GM19351 (cell line): ENCODE data around the gene RBBP4.
"Not testable (repeated sequence)": the region's sequence is repeated elsewhere in the genome, so short reads cannot be mapped to it uniquely, and the experiment has no call there.

Experiments
- ATAC-seq: cut with Tn5 transposase; IDR thresholded peaks from one replicate; pipeline ENCODE4 v1.9.1; 2021; ENCODE audit warnings: mild to moderate bottlenecking, moderate library complexity; ENCODE audit not compliant: unreplicated experiment

RBBP4 gene

GRCh38 chr1:32650752-32651460 lies at the start of gene RBBP4:
RBBP4 (plus strand) TSS chr1:32651208; CDS start chr1:32651307, 99 bp downstream.
- peak; percentile 76 for ATAC-seq

- ATAC-seq, result no peak
Observed at GRCh38 chr1:32605711-32606424, 45.1 kb upstream of the RBBP4 start.

GRCh38 chr1:32606565-32607371 lies 44.2 kb upstream of the RBBP4 start:
- no peak for ATAC-seq

- no peak for ATAC-seq
Observed at GRCh38 chr1:32609180-32609579, 41.8 kb upstream of the RBBP4 start.

- no peak for ATAC-seq
Observed at GRCh38 chr1:32611859-32612188, 39.2 kb upstream of the RBBP4 start.

GRCh38 chr1:32612189-32612881 lies 38.7 kb upstream of the RBBP4 start:
- no peak for ATAC-seq

- no peak for ATAC-seq
Observed at GRCh38 chr1:32613472-32613871, 37.5 kb upstream of the RBBP4 start.

GRCh38 chr1:32618673-32619221 lies 32.3 kb upstream of the RBBP4 start:
- no peak for ATAC-seq

- peak; percentile 89 for ATAC-seq
Observed at GRCh38 chr1:32619701-32620485, 31.1 kb upstream of the RBBP4 start.

- ATAC-seq, result no peak
Observed at GRCh38 chr1:32622205-32622604, 28.8 kb upstream of the RBBP4 start.

- ATAC-seq, result no peak
Observed at GRCh38 chr1:32622806-32623681, 28.0 kb upstream of the RBBP4 start.

GRCh38 chr1:32623775-32624174 lies 27.2 kb upstream of the RBBP4 start:
- no peak for ATAC-seq

- no peak for ATAC-seq
Observed at GRCh38 chr1:32626176-32626575, 24.8 kb upstream of the RBBP4 start.

GRCh38 chr1:32627596-32628162 lies 23.3 kb upstream of the RBBP4 start:
- ATAC-seq, result peak; percentile 65

GRCh38 chr1:32630173-32630572 lies 20.8 kb upstream of the RBBP4 start:
- ATAC-seq, result not testable (repeated sequence)

GRCh38 chr1:32632829-32633228 lies 18.2 kb upstream of the RBBP4 start:
- ATAC-seq, result no peak

- no peak for ATAC-seq
Observed at GRCh38 chr1:32635508-32636277, 15.3 kb upstream of the RBBP4 start.
